GM18873 (cell line): ENCODE data around the gene UTF1.

Experiments used
- ATAC-seq: cut with Tn5 transposase; IDR thresholded peaks from one replicate; pipeline ENCODE4 v1.9.1; 2021; ENCODE audit warnings: mild to moderate bottlenecking, moderate library complexity, moderate number of reproducible peaks; ENCODE audit not compliant: unreplicated experiment, low FRiP score

UTF1 gene

GRCh38 chr10:133242611-133243356 is 12.8 kb downstream of the UTF1 start:
- ATAC-seq = no peak

GRCh38 chr10:133243593-133243992 is 13.6 kb downstream of the UTF1 start:
- ATAC-seq = no peak

- ATAC-seq = no peak
Measured at GRCh38 chr10:133245439-133246235, 15.6 kb downstream of the UTF1 start.

GRCh38 chr10:133246236-133246626 is 16.2 kb downstream of the UTF1 start:
- no peak for ATAC-seq

- no peak for ATAC-seq
Measured at GRCh38 chr10:133247681-133248333, 17.8 kb downstream of the UTF1 start.

GRCh38 chr10:133248334-133248715 is 18.3 kb downstream of the UTF1 start:
- ATAC-seq = no peak

- ATAC-seq = no peak
Measured at GRCh38 chr10:133249094-133249780, 19.2 kb downstream of the UTF1 start.

- no peak for ATAC-seq
Measured at GRCh38 chr10:133249975-133250754, 20.1 kb downstream of the UTF1 start.

- no peak for ATAC-seq
Measured at GRCh38 chr10:133251388-133252222, 21.6 kb downstream of the UTF1 start.

- no peak for ATAC-seq
Measured at GRCh38 chr10:133252223-133252552, 22.2 kb downstream of the UTF1 start.

- ATAC-seq = no peak
Measured at GRCh38 chr10:133253361-133253955, 23.4 kb downstream of the UTF1 start.

- no peak for ATAC-seq
Measured at GRCh38 chr10:133254421-133255120, 24.6 kb downstream of the UTF1 start.

GRCh38 chr10:133255323-133255722 is 25.3 kb downstream of the UTF1 start:
- no peak for ATAC-seq

- ATAC-seq = no peak
Measured at GRCh38 chr10:133257489-133258065, 27.6 kb downstream of the UTF1 start.

GRCh38 chr10:133258066-133258817 is 28.2 kb downstream of the UTF1 start:
- no peak for ATAC-seq

- no peak for ATAC-seq
Measured at GRCh38 chr10:133258818-133259601, 29.0 kb downstream of the UTF1 start.
